Measurements from ENCODE around the gene FOXP4.

Gene FOXP4

GRCh38 chr6:41624621-41625380, 78.6 kb downstream of the FOXP4 start:
- DNase-seq (ENCODE audit: low read depth, low spot score) = no peak

DNA sequence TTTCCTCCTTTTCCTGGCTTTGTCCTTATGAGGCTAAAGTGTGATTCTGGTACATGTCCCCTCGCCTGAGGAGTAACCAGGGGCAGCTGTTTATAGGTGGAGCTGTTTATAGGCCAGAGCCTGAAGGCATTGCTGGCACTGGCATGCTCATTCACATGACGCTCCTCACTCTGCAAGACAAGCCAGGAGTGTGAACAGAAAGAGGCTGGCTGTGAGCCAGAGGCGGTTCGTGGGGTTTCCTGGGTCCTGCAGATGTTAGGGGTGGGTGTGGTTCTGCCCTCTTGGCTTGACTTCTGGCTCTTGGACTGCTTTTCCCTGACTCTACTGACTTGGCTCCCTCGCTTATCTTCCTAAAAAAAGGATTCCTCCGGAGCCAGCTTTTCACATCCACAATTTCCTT, 79.3 kb downstream of the FOXP4 start:
- DNase-seq (ENCODE audit: low read depth, low spot score) = no peak

DNA sequence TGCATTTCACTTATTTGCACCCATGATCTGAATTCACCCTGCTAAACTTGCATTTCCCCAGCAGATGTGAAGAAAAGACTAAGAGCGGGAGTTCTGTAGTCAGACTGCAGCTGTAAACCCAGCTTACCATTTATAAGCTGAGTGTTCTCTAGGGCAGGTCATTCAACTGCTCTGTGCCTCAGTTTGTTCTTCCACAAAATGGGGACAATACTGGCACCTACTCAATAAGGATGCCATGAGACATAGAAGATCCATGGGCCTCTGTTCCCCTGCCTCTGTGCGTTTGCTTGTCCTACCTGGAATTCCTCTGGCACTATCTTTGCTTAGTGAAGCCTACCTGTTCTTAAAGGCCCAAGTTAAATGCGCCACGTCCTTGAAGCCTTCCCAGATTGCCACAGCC, 79.8 kb downstream of the FOXP4 start:
- DNase-seq (ENCODE audit: low read depth, low spot score) = no peak

- DNase-seq (ENCODE audit: low read depth, low spot score) = no peak
These were observed 80.7 kb downstream of the FOXP4 start for GRCh38 chr6:41626917-41627316.

- no peak for DNase-seq (ENCODE audit: low read depth, low spot score)
These were observed 82.9 kb downstream of the FOXP4 start for GRCh38 chr6:41629128-41629527.

DNA sequence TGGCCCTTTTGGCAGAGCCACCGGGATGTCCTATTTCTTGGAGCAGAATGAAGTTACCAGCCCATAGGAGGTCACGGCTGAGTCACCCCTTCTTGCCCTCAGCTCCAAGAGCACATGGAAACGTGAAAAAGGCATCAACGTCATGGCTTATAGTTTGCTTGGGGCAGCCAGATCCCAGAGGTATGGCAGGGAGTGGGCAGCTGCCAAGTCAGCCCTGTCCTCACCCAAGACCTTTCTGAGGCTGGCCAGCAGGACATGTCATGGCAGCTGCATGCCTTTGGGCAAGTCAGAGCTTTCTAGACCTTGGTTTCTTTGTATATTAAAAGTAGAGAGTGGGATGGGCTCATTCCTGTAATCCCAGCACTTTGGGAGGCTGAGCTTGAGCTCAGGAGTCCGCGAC, 83.9 kb downstream of the FOXP4 start:
- DNase-seq (ENCODE audit: low read depth, low spot score) = no peak

DNA sequence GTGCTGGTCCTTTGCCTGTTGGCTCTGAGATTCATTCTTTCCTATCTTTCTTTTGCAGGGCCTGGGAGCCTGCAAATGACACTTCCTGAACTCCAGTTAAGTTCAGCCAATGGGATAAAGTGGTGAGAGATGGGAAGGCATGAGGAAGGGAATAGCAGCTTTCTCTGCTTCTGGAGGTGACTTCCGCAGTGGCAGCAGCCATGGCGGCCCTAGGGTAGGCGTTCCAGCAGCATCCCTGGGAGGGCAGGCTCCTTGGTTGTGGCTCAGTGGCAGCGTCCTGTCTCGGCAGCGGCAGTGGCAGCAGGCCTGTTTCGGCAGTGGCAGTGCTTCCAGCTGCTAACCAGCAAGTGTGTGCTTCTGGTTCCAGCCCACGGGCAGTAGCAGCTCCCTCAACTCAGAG, 84.8 kb downstream of the FOXP4 start:
- no peak for DNase-seq (ENCODE audit: low read depth, low spot score)

GRCh38 chr6:41633056-41633634, 87.0 kb downstream of the FOXP4 start:
- no peak for DNase-seq (ENCODE audit: low read depth, low spot score)

- DNase-seq (ENCODE audit: low read depth, low spot score) = peak; percentile 88
These were observed 88.5 kb downstream of the FOXP4 start for GRCh38 chr6:41634657-41635056.

DNA sequence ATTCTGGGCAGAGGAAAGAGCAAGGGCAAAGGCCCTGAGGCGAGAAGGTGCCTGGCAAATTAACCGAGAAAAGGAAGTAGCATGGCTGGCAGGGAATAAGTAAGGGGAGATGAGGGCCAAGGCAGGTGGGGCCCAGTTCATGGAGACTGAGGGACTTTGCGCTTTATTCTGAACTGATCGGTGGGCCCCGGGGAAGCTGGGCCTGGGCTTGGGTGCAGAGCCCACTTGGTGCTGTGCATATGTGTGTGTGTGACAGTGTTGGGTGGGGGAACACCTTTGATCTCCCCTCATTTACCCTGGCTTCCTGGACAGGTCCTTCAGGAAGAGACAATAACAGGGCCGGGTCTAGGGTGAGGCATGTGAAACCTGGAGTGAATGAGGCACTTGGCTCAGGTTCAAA, 89.2 kb downstream of the FOXP4 start:
- DNase-seq (ENCODE audit: low read depth, low spot score) = no peak

- DNase-seq (ENCODE audit: low read depth, low spot score) = peak; percentile 68
These were observed 90.6 kb downstream of the FOXP4 start for GRCh38 chr6:41636833-41637193.

DNA sequence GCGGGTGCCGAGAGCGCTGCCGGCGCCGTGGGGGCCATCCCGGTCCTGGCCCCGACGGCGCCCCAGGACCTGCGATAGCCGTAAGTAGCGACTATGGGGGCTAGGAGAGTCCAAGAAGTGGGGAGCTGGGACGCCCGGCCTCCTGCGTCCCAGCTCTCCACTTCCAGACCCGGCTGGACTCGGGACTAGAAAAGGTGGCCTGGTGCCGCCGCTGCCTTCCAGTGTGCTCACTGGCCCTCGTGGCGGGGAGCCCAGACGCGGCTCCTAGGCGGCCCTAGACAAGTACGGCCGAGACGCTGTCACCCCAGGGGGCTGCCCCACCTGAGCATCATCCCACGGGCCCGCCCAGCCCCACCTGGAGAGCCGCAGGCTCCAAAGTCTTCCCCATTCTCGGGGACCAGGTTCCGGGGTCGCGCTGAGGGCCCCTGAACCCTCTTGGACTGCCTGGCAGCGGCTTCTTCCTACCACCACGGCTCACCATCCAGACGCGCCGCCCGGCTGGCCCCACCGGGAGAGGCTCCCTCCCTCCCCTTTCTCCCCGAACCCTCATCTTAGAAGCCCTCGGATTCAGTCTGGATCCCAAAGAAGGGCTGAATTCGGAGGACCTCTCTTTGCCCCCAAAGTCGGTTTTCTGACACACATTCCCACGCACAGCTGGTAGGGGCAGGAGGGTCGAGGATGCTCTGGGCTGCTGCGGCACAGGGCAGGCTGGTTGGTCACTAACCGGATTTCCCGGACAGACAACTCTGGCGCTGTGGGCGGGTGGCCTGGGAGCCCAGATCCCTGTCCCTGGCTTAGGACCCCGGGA, 91.2 kb downstream of the FOXP4 start:
- peak; percentile 46 for DNase-seq (ENCODE audit: low read depth, low spot score)

DNA sequence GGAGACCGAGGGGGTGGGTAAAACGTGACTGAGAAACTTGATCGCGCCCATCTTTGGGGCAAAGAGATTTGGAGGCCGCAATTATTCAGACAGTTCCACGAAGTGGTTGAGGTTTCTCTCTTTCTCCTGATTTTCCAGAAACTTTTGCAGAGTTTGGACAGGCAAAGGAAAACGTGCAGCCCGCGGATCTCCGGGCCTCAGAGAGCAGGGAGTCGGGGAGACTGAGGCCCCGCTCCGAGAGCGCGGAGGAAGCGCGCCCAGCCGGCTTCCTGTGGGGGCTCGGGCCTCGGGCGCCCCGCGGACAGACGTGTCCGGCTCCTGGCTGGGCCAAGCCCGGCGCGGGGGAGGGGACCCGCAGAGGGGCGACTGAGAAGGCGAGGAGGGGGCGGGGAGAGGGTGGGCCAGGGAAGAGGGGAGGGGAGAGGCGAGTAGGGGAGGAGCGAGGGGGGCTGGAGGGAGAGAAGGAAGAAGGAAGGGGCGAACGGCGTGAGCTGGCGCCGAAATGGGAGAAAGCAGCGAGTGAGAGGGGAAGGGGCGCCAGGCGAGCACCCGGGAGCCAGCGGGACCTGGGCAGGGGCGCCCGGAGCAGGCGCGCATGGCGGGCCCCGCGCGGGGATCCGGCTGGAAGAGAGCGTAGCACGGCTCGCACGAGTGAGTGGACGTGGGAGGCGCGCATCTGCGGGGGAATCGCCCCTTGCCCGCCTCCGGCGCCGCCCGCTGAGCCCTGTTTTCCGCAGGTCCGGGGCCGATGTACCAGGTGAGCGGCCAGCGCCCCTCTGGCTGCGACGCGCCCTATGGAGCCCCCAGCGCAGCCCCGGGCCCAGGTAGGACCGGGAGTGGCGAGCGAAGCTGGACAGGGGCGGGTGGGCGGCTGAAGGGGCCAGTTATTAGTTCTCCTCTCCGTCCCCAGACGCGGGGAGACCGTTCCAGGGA, 92.1 kb downstream of the FOXP4 start, which contains the start of gene MDFI:
Gene MDFI (plus strand): TSS at position 467 of the 933 bp plus-strand sequence. CDS start 282 bp downstream, at position 749.
- DNase-seq (ENCODE audit: low read depth, low spot score) = peak; percentile 69

DNA sequence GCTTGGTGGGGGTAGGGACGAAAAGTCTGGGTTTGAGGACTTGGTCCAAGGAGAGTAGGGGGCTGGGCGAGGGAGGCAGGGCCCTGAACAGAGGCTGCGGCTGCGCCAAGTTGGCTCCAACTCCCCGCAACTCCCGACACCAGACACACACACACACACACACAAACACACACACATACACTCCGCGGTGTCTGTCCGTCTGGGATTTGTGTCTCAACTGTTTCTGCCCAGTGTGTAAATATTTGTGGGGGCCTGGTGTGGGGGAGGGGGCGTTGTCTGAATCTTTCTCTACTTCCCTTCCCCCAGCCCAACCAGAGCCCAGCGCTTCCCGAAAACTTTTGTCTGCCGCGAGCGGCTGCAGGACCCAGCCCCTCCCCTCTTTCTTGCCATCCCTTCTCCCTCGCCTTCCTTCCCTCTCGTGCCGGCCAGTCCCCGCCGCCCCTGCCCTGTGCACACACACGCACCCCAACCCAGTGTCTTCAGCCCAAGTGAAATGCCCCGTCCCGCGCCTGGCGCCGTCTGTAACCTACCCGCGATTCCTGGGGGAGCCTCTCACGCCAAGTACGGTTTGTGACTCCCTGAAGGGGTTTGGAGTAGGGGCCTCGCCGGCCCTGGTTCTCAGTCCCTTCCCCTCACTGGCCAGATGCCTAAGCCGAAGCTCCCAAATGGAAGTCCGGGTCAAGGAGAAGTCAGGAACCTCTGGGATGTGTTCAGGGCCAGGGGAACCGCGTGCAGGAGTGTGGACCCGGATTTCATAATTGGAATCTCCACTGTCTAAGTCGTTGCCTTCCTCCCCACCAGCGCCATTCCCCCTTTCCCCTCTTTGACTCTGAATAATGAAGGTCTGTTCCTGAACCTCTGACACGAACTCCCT, 93.0 kb downstream of the FOXP4 start:
- peak; percentile 76 for DNase-seq (ENCODE audit: low read depth, low spot score)

DNA sequence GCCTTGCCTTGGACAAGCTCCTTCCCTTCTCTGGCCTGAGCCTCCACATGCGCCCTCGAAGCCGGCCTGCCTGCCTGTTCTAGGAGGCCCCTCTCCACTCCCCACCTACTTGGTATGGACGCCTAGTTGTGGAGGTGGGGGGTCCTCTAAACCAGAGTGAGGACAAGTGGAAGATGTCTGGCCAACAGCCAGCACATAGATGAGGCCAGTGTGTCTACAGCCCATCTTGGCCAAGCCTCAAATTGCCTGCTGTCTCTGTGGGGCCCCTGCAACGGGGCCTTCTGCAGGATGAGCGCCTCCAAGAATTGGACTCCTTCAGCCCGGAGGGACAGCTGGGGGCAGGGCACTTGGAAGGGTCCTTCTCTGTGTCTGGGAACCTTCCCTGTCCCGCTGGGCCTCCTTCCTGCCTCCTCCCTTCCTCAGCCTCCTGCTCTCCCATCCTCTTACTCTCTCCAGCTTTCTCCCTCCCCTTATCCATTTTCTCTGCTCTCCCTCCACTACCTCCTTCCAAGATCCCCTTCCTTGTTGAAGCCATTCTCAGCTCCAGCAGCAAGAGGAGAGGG, 93.7 kb downstream of the FOXP4 start:
- DNase-seq (ENCODE audit: low read depth, low spot score) = peak; percentile 53

DNA sequence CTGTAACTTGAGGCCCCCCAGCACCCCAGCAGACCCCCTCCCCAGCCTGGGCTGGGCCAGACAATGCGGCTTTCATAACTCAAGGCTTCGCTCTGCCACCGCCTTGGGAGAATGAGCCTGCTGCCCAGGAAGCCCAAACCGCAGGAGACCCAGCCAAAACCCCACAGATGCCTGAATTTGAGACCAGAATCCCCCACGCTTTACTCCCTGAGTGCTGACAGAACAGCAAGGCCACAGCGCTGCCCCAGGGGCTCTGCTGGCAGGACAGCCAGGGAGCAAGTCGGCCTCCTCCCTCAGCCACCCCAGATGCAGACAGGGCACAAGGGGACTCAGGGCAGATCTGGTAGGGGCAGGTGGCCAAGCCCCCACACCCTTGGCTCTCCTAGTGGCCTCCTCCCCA, 94.2 kb downstream of the FOXP4 start:
- peak; percentile 88 for DNase-seq (ENCODE audit: low read depth, low spot score)

DNA sequence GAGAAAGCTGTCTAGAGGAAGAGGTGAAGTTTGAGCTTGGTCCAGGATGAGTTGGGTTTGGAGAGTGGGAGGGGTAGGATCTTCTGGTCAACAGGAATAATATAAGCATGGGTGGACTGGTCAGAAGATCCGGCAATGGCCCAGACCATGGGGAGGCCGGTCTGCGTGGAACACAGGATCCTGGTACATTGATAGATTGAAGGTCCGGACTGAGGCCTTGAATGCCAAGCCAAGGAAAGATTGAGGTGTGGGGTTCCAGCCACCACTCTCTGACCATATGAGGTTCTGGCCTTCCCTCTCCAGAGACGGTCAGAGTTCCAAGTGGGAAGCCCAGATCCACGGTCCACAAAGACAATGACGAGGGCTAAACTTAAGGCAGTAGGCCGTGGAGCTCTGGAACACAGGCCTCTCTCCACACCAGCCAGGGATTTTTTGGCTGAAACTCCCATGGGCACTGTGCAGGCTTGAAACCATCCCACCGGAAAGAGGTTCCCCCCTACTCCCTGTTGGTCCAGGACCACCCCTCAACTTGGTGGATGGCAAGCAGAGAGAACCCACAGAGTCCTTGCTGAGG, 95.3 kb downstream of the FOXP4 start:
- DNase-seq (ENCODE audit: low read depth, low spot score) = no peak

DNA sequence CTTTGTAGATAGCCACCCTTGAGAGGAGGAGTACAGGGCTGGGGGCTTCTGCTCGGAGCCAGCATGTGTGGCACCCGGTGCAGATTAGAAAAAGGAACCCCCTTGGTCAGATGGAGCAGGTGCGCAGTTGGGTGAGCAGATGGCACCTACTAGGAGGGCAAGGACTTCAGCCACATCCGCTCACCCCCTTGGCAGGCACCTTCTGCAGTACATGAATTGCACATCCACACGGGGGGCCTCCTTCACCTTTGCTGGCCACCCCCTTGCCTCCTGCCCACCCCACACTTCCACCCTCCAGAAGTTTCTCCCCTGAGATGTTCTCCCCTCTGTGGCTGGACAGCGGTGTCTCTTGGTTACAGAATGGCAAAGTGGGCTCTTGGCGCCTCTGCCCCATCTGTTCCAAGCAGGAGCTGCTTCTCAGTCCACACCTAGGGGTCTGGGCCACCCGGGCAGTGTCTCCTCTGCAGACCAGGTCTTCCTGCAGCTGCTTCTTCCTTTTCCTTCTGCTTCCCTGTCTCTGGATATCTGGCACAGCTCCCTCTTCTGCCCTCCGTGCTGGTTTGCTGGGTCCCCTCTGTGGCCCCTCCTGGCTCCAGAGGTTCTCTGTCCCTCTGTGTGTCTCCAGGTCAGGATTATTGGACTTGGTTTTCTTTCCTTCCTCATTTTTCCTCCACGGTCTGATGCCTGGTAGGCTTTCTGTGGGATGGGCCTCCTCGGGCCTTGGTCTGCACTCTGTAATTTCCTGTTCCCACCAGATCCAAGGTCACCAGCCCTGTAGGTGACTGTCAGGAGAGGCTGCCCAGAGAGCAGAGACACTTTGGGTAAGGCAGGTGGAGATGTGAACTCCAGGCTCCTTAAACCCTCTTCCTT, 96.1 kb downstream of the FOXP4 start:
- DNase-seq (ENCODE audit: low read depth, low spot score) = no peak

Measured in astrocyte of the hippocampus (primary cell).